ENCODE data around the gene GALNT17. TPM values are rescaled to one million over a fixed set of nuclear protein-coding genes. Genes with fewer than 3 reads are reported as not detected.

The GALNT17 gene
- polyA plus RNA-seq, 2 donors = 1.7 to 6.1 TPM

DNA sequence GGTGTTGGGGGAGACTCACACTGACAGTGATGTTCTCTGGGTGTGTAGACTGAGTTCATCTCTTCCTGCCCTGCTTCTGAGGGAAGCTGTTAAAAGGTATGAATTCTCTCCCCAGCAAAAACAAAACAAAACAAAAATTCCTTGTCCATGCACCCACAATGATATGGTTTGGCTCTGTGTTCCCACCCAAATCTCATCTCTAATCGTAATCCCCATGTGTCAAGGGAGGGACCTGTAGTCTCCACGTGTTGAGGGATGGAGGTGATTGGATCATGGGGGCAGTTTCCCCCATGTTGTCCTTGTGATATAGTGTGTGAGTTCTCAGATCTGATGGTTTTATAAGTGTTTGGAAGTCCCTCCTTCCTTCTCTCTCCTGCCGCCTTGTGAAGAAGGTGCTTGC, 245.5 kb downstream of the GALNT17 start:
- H3K27me3 ChIP-seq (ENCODE audit: control insufficient read depth in 1 of 2, insufficient read depth in 2 of 2, low read length in 2 of 2) = no peaks in the 10 kb centered on the region
- 78 to 88% methylated on average over 3 of the region's 3 CpGs for WGBS, 2 donors
- peaks cover 3 to 5% of the 10 kb centered on the region in 2 donors for H3K9me3 ChIP-seq (ENCODE audit: control insufficient read depth in 2 of 2, insufficient read depth in 1 of 2, low read depth in 1 of 2, low read length in 1 of 2)
- no peak overlapping the region for H3K4me3 ChIP-seq (ENCODE audit: low read depth in 1 of 2, low read length in 2 of 2)
- H3K36me3 ChIP-seq (ENCODE audit: control insufficient read depth in 2 of 2, insufficient read depth in 2 of 2, low read length in 1 of 2) = no peaks in the 10 kb centered on the region
- no peak overlapping the region for H3K27ac ChIP-seq (ENCODE audit: low read depth in 2 of 2, low read length in 1 of 2)
- no peaks in the 10 kb centered on the region for H3K4me1 ChIP-seq (ENCODE audit: control insufficient read depth in 2 of 2, insufficient read depth in 2 of 2, low read length in 1 of 2)

- Histone ChIP-seq H3K4me3 (ENCODE audit: low read depth in 1 of 2, low read length in 2 of 2) (no peak overlapping the region), H3K4me1 (ENCODE audit: control insufficient read depth in 2 of 2, insufficient read depth in 2 of 2, low read length in 1 of 2) (no peaks in the 10 kb centered on the region), H3K36me3 (ENCODE audit: control insufficient read depth in 2 of 2, insufficient read depth in 2 of 2, low read length in 1 of 2) (no peaks in the 10 kb centered on the region), H3K27me3 (ENCODE audit: control insufficient read depth in 1 of 2, insufficient read depth in 2 of 2, low read length in 2 of 2) (no peaks in the 10 kb centered on the region), H3K27ac (ENCODE audit: low read depth in 2 of 2, low read length in 1 of 2) (no peak overlapping the region), H3K9me3 (ENCODE audit: control insufficient read depth in 2 of 2, insufficient read depth in 1 of 2, low read depth in 1 of 2, low read length in 1 of 2) (peaks cover 0 to 3% of the 10 kb centered on the region in 2 donors)
- WGBS, 2 donors = 87% methylated on average over 5 of the region's 5 CpGs
These were observed 252.2 kb downstream of the GALNT17 start for GRCh38 chr7:71384094-71384493.

GRCh38 chr7:71385330-71385729, 253.4 kb downstream of the GALNT17 start:
- H3K4me3 ChIP-seq (ENCODE audit: low read depth in 1 of 2, low read length in 2 of 2) = no peak overlapping the region
- no peaks in the 10 kb centered on the region for H3K4me1 ChIP-seq (ENCODE audit: control insufficient read depth in 2 of 2, insufficient read depth in 2 of 2, low read length in 1 of 2)
- 83 to 85% methylated on average over 5 of the region's 5 CpGs for WGBS, 2 donors
- no peak overlapping the region for H3K27ac ChIP-seq (ENCODE audit: low read depth in 2 of 2, low read length in 1 of 2)
- H3K27me3 ChIP-seq (ENCODE audit: control insufficient read depth in 1 of 2, insufficient read depth in 2 of 2, low read length in 2 of 2) = no peaks in the 10 kb centered on the region
- H3K36me3 ChIP-seq (ENCODE audit: control insufficient read depth in 2 of 2, insufficient read depth in 2 of 2, low read length in 1 of 2) = no peaks in the 10 kb centered on the region
- H3K9me3 ChIP-seq (ENCODE audit: control insufficient read depth in 2 of 2, insufficient read depth in 1 of 2, low read depth in 1 of 2, low read length in 1 of 2) = peaks cover 2% of the 10 kb centered on the region in 2 donors

GRCh38 chr7:71386152-71386785, 254.3 kb downstream of the GALNT17 start:
- no peaks in the 10 kb centered on the region for H3K36me3 ChIP-seq (ENCODE audit: control insufficient read depth in 2 of 2, insufficient read depth in 2 of 2, low read length in 1 of 2)
- 83 to 84% methylated on average over 12 of the region's 12 CpGs for WGBS, 2 donors
- no peaks in the 10 kb centered on the region for H3K4me1 ChIP-seq (ENCODE audit: control insufficient read depth in 2 of 2, insufficient read depth in 2 of 2, low read length in 1 of 2)
- H3K9me3 ChIP-seq (ENCODE audit: control insufficient read depth in 2 of 2, insufficient read depth in 1 of 2, low read depth in 1 of 2, low read length in 1 of 2) = peaks cover 0 to 2% of the 10 kb centered on the region in 2 donors
- H3K27me3 ChIP-seq (ENCODE audit: control insufficient read depth in 1 of 2, insufficient read depth in 2 of 2, low read length in 2 of 2) = no peaks in the 10 kb centered on the region
- H3K27ac ChIP-seq (ENCODE audit: low read depth in 2 of 2, low read length in 1 of 2) = no peak overlapping the region
- H3K4me3 ChIP-seq (ENCODE audit: low read depth in 1 of 2, low read length in 2 of 2) = no peak overlapping the region

DNA sequence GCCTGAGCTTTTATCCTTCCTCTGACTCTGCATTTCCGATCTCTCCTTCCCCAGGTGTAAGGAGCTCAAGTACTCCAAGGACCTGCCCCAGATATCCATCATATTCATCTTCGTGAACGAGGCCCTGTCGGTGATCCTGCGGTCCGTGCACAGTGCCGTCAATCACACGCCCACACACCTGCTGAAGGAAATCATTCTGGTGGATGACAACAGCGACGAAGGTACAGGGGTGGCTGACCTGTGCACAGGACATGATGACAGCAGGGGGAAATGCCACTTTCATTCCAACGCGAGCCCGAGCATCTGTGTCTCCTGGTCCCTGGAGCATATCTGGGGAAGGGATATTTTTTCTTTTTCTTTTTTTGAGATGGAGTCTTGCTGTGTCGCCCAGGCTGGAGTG, 256.2 kb downstream of the GALNT17 start:
- no peaks in the 10 kb centered on the region for H3K27me3 ChIP-seq (ENCODE audit: control insufficient read depth in 1 of 2, insufficient read depth in 2 of 2, low read length in 2 of 2)
- H3K36me3 ChIP-seq (ENCODE audit: control insufficient read depth in 2 of 2, insufficient read depth in 2 of 2, low read length in 1 of 2) = no peaks in the 10 kb centered on the region
- no peaks in the 10 kb centered on the region for H3K4me1 ChIP-seq (ENCODE audit: control insufficient read depth in 2 of 2, insufficient read depth in 2 of 2, low read length in 1 of 2)
- peaks cover 0 to 2% of the 10 kb centered on the region in 2 donors for H3K9me3 ChIP-seq (ENCODE audit: control insufficient read depth in 2 of 2, insufficient read depth in 1 of 2, low read depth in 1 of 2, low read length in 1 of 2)
- no peak overlapping the region for H3K4me3 ChIP-seq (ENCODE audit: low read depth in 1 of 2, low read length in 2 of 2)
- no peak overlapping the region for H3K27ac ChIP-seq (ENCODE audit: low read depth in 2 of 2, low read length in 1 of 2)
- 88 to 93% methylated on average over 13 to 14 of the region's 14 CpGs for WGBS, 2 donors

DNA sequence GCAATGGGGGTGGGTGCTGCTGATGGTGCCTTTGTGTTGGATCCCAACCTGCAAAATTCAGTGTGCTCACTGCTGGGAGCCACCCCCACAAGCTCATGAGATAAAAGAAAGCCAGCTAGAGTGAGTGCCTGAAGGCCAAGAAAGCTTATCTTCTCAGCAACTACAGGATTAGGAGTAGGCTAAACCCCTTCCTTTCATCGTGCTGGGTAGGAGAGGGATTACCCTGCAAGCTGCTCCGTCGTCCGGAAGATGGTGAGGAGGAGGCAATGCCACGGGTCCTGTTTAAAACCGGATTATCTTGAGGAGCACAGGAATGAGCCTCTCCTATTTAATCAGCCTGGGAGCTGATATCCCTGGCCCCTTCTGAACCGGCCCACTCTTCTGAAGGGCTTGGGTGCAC, 258.0 kb downstream of the GALNT17 start:
- Histone ChIP-seq H3K9me3 (ENCODE audit: control insufficient read depth in 2 of 2, insufficient read depth in 1 of 2, low read depth in 1 of 2, low read length in 1 of 2) (peaks cover 0 to 2% of the 10 kb centered on the region in 2 donors), H3K36me3 (ENCODE audit: control insufficient read depth in 2 of 2, insufficient read depth in 2 of 2, low read length in 1 of 2) (no peaks in the 10 kb centered on the region), H3K4me1 (ENCODE audit: control insufficient read depth in 2 of 2, insufficient read depth in 2 of 2, low read length in 1 of 2) (no peaks in the 10 kb centered on the region), H3K4me3 (ENCODE audit: low read depth in 1 of 2, low read length in 2 of 2) (no peak overlapping the region), H3K27ac (ENCODE audit: low read depth in 2 of 2, low read length in 1 of 2) (no peak overlapping the region), H3K27me3 (ENCODE audit: control insufficient read depth in 1 of 2, insufficient read depth in 2 of 2, low read length in 2 of 2) (no peaks in the 10 kb centered on the region)
- WGBS, 2 donors = 70 to 77% methylated on average over 7 of the region's 7 CpGs

DNA sequence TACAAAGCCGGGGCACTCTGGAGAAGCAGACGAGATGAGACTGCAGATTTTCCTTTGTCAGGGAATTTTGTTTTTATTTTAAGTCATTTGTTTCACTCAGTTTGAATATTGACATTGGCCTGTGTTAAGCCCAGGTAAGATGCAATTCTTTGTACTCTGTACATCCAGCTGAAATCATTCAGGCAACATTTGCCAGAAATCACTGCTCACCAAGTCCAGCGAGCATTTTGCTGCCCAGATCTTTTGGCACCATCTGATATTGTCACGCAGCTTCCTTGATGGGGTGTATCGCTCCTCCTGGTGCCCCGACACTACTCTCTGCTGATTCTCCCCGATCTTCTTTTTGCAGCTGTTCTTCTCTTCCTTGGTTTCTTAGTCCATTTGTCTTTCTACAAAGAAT, 261.7 kb downstream of the GALNT17 start:
- Histone ChIP-seq H3K4me3 (ENCODE audit: low read depth in 1 of 2, low read length in 2 of 2) (no peak overlapping the region), H3K9me3 (ENCODE audit: control insufficient read depth in 2 of 2, insufficient read depth in 1 of 2, low read depth in 1 of 2, low read length in 1 of 2) (peaks cover 0 to 2% of the 10 kb centered on the region in 2 donors), H3K36me3 (ENCODE audit: control insufficient read depth in 2 of 2, insufficient read depth in 2 of 2, low read length in 1 of 2) (no peaks in the 10 kb centered on the region), H3K4me1 (ENCODE audit: control insufficient read depth in 2 of 2, insufficient read depth in 2 of 2, low read length in 1 of 2) (no peaks in the 10 kb centered on the region), H3K27ac (ENCODE audit: low read depth in 2 of 2, low read length in 1 of 2) (no peak overlapping the region), H3K27me3 (ENCODE audit: control insufficient read depth in 1 of 2, insufficient read depth in 2 of 2, low read length in 2 of 2) (no peaks in the 10 kb centered on the region)
- 62 to 65% methylated on average over 7 of the region's 7 CpGs for WGBS, 2 donors

DNA sequence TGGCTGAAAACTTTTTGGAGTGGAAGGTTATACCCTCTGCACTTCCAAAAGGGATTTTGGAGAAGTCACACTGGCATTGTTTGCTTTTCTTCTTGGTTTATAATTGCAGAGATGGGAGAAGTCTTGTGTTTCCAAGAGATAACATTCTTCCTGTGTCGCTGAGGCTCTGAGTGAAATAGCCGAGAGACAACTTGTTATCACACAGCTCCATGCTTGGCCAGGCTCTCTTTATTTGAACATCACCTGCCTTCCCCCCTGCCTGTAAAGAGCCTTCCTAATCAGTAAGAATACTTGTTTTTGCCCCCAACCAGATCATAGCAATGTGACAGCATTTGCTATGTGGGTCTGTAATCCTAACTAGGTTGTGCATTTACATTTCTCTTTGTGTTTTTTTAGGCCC, 270.7 kb downstream of the GALNT17 start:
- Histone ChIP-seq H3K27ac (ENCODE audit: low read depth in 2 of 2, low read length in 1 of 2) (no peak overlapping the region), H3K9me3 (ENCODE audit: control insufficient read depth in 2 of 2, insufficient read depth in 1 of 2, low read depth in 1 of 2, low read length in 1 of 2) (peaks cover 0 to 2% of the 10 kb centered on the region in 2 donors), H3K27me3 (ENCODE audit: control insufficient read depth in 1 of 2, insufficient read depth in 2 of 2, low read length in 2 of 2) (no peaks in the 10 kb centered on the region), H3K4me1 (ENCODE audit: control insufficient read depth in 2 of 2, insufficient read depth in 2 of 2, low read length in 1 of 2) (no peaks in the 10 kb centered on the region), H3K4me3 (ENCODE audit: low read depth in 1 of 2, low read length in 2 of 2) (no peak overlapping the region), H3K36me3 (ENCODE audit: control insufficient read depth in 2 of 2, insufficient read depth in 2 of 2, low read length in 1 of 2) (no peaks in the 10 kb centered on the region)
- WGBS, 2 donors = 61 to 73% methylated on average over 2 of the region's 2 CpGs

GRCh38 chr7:71403202-71403946, 271.4 kb downstream of the GALNT17 start:
- no peak overlapping the region for H3K27ac ChIP-seq (ENCODE audit: low read depth in 2 of 2, low read length in 1 of 2)
- no peak overlapping the region for H3K4me3 ChIP-seq (ENCODE audit: low read depth in 1 of 2, low read length in 2 of 2)
- H3K27me3 ChIP-seq (ENCODE audit: control insufficient read depth in 1 of 2, insufficient read depth in 2 of 2, low read length in 2 of 2) = no peaks in the 10 kb centered on the region
- no peaks in the 10 kb centered on the region for H3K36me3 ChIP-seq (ENCODE audit: control insufficient read depth in 2 of 2, insufficient read depth in 2 of 2, low read length in 1 of 2)
- peaks cover 0 to 2% of the 10 kb centered on the region in 2 donors for H3K9me3 ChIP-seq (ENCODE audit: control insufficient read depth in 2 of 2, insufficient read depth in 1 of 2, low read depth in 1 of 2, low read length in 1 of 2)
- 69 to 73% methylated on average over 16 of the region's 16 CpGs for WGBS, 2 donors
- no peaks in the 10 kb centered on the region for H3K4me1 ChIP-seq (ENCODE audit: control insufficient read depth in 2 of 2, insufficient read depth in 2 of 2, low read length in 1 of 2)
